GM18951 (cell line): ENCODE measurements around the gene ATP2B2.

Source experiments
- POLR2A ChIP-seq: IDR thresholded peaks from 4 replicates; pipeline ENCODE4 v1.6.1; 2011; ENCODE audit warnings: mild to moderate bottlenecking; ENCODE audit not compliant: insufficient read length, insufficient read depth; ENCODE audit errors: extremely low read depth
- in situ Hi-C: fragments of 300-500 bp; cut with MboI; formaldehyde crosslinking; loops from one replicate; pipeline ENCODE4 v1.12.0; 2022; ENCODE audit warnings: low sequenced_read_pairs, mixed read lengths, inconsistent platforms; ENCODE audit not compliant: unreplicated experiment

Gene ATP2B2

GRCh38 chr3:10289787-10290355, 215.5 kb downstream of the ATP2B2 start:
- in situ Hi-C loops, result no loop called here

DNA sequence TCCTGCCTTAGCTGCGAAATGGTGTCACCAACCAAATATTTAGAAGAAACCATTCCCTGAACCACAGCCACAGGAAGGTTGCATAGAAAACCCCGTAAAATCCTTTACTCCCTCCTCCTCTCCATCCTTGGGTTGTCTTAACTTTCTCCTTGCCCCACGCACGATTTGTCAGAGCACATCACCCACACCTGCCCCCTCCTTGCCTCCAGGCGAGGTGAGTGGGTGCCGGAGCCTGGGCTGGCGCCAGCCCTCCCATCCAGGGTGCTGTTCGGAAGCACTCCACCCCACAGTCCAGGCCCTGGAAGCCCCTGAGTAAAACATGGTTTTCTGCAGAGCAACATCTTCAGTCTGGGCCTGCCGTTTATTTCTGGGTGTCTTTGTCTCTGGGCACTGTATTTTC, 216.3 kb downstream of the ATP2B2 start:
- in situ Hi-C loops, result no loop called here
- no peak for TF ChIP-seq POLR2A

More at GRCh38 chr3:10289787-10290355, 215.5 kb downstream of the ATP2B2 start:
- TF ChIP-seq POLR2A, result no peak

GRCh38 chr3:10288575-10288960, 216.8 kb downstream of the ATP2B2 start:
- in situ Hi-C loops, result no loop called here
- TF ChIP-seq POLR2A, result no peak

- in situ Hi-C loops, result no loop called here
- no peak for TF ChIP-seq POLR2A
Measured at GRCh38 chr3:10287936-10288574, 217.3 kb downstream of the ATP2B2 start.

DNA sequence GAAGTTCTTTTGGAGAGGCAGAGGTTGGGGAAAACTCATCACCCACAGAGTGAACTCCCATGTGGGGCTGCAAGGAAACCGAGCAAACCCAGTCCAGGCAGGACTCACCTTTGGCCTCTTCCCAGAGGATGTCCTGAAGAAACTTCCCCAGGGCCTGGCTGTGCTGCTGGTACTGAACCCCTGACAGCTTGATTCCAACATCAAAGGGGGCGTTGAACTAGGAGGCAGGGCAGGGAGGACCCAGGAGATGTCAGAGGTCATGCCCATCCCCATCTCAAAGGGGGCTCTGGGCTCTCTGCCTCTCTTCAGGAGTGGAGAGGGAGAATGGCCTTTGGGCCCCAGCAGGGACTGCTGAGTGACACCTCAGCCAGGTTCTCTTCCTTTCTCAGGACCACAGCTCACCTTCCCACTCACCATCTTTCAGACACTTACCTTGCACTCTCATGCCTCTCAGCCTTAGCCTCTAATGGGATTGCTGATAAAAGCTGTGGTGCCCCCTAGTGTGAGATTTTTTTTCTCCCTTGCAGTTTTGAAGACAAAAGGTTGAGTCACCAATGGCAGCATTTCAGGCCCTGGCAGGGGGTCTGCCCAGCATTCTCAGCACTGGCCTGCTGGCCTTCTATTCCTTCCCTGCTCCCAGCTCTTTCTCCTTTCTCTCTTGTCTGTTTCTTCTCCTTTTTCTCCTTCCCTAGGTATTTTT, 218.6 kb downstream of the ATP2B2 start:
- in situ Hi-C loops, result no loop called here
- TF ChIP-seq POLR2A, result no peak

- no peak for TF ChIP-seq POLR2A
- in situ Hi-C loops, result no loop called here
Measured at GRCh38 chr3:10286133-10286524, 219.3 kb downstream of the ATP2B2 start.

- no peak for TF ChIP-seq POLR2A
- in situ Hi-C loops, result no loop called here
Measured at GRCh38 chr3:10285272-10286132, 219.9 kb downstream of the ATP2B2 start.

DNA sequence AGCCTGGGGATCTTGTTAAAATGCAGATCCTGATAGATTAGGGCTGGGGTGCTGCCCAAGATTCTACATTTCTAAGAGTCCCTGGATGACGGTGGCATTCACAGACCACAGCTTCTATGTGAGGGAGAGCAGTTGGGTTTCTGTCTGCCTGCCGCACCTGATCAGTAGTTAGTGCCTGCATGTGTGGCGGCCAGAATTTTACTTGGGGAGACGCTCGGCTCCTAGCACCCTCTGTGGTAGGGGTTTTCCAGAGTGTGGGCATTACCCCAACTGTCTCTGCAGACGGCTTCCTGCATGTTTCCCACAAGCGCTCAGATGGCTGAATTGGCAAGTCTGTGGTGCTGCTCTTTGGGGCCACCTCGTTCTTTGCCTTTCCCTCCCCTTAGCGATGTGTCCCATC, 220.9 kb downstream of the ATP2B2 start:
- in situ Hi-C loops, result no loop called here
- no peak for TF ChIP-seq POLR2A

DNA sequence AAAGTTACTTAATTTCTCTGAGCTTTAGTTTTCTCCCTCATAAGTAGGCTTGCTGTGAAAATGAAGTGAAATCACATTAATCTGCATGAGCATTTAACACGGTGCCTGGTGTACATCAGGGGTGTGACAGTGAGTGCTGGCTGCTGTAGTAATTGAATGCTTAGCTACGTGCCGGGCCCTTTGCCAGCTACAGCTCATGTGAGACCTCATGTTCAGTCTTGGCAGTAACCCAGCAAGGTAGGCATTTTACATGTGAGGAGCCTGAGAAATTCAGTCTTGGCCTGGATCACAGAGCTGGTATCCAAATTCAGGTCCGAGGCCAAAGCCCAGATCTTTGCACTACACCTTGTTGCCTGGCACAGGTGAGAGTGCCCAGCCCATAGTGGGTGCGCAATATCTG, 221.7 kb downstream of the ATP2B2 start:
- in situ Hi-C loops, result no loop called here
- TF ChIP-seq POLR2A, result no peak

DNA sequence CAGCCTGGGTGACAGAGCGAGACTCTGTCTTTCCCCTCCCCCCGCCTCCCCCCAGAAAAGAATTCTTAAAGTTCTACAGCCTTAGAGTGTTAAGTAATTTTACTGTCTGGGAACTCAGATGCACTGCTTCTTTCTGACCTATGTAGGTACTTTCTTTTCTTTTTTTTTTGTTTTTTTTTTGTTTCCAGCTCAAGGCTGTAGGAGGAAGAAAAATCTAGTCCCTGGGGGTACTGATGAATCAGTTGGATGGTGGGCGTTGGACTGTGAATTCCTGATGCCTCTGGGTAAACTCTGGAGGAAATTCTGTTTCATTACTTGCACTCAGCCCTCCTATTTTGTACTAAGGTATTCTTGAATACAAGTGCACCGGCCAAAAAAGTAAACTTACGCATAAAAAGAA, 223.4 kb downstream of the ATP2B2 start:
- in situ Hi-C loops, result no loop called here
- TF ChIP-seq POLR2A, result no peak

GRCh38 chr3:10280571-10280970, 224.8 kb downstream of the ATP2B2 start:
- in situ Hi-C loops, result no loop called here

DNA sequence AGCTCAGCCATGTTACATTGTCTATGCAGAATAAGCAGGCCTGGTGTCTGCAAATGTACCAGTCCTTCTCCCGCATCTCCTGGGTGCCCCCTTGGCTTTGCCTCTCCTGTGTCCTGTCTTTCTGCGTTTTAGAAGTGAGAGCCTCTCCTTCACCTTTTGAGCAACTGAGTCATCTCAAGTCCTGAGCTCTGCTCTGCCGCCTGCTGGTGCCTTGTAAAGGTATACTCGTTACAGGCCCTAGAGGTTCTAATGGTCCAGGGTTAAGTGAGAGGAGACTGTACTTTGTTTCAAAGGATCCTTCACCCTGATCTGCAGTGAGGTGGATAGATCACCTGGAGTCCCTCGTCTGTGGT, 225.2 kb downstream of the ATP2B2 start:
- in situ Hi-C loops, result no loop called here
- no peak for TF ChIP-seq POLR2A

More at GRCh38 chr3:10280571-10280970, 224.8 kb downstream of the ATP2B2 start:
- TF ChIP-seq POLR2A, result no peak

- no peak for TF ChIP-seq POLR2A
- in situ Hi-C loops, result no loop called here
Measured at GRCh38 chr3:10279384-10280176, 225.8 kb downstream of the ATP2B2 start.

DNA sequence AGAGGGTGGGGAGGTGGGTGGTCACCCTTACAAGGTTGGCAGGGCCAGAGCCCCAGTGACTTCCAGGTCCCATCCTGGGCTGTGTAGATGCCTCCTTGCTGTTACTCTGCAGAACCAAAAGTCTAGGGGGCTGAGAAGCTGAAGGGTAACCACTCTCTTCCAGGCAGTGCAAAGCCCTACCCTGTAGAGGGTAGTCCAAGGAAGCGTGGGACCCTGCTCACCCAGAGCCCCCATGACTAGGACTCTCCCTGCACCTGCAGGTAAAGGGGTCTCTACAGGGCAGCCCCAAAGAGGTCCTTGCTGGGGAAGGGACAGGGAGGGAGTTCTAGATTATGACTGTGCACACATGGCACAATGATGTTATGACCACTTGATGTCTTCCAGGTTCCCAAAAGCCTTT, 226.9 kb downstream of the ATP2B2 start:
- in situ Hi-C loops, result no loop called here
- TF ChIP-seq POLR2A, result no peak
